Endothelial cell (in vitro differentiated cells): ENCODE results near the gene SPOP. TPM values are rescaled to one million over a fixed set of nuclear protein-coding genes. Genes with fewer than 3 reads are reported as not detected.

ENCODE experiments used
- DNase-seq: peaks from one replicate; pipeline ENCODE4 v3.0.0; 2021; ENCODE audit warnings: low spot score
- H3K27ac Mint-ChIP-seq: one replicate; pipeline ENCODE4 v1.8.0; 2021; ENCODE audit warnings: mixed read lengths, inconsistent platforms; ENCODE audit not compliant: unreplicated experiment
- H3K27me3 Mint-ChIP-seq: one replicate; pipeline ENCODE4 v1.8.0; 2021; ENCODE audit warnings: mild to moderate bottlenecking, moderate library complexity, mixed read lengths, inconsistent platforms; ENCODE audit not compliant: unreplicated experiment
- H3K36me3 Mint-ChIP-seq: one replicate; pipeline ENCODE4 v1.8.0; 2021; ENCODE audit warnings: mild to moderate bottlenecking, low read depth, mixed read lengths, inconsistent platforms; ENCODE audit not compliant: unreplicated experiment
- H3K4me1 Mint-ChIP-seq: one replicate; pipeline ENCODE4 v1.8.0; 2021; ENCODE audit warnings: mild to moderate bottlenecking, mixed read lengths, inconsistent platforms; ENCODE audit not compliant: unreplicated experiment
- H3K4me3 Mint-ChIP-seq: one replicate; pipeline ENCODE4 v1.8.0; 2021; ENCODE audit warnings: mild to moderate bottlenecking, mixed read lengths, inconsistent platforms; ENCODE audit not compliant: unreplicated experiment
- H3K9me3 Mint-ChIP-seq: one replicate; pipeline ENCODE4 v1.8.0; 2021; ENCODE audit warnings: mixed read lengths, inconsistent platforms; ENCODE audit not compliant: unreplicated experiment
- CTCF ChIP-seq: fragments of 200-600 bp; sonication (generic); IDR thresholded peaks from one replicate; pipeline ENCODE4 v1.5.0; 2021; ENCODE audit warnings: antibody characterized with exemption; ENCODE audit not compliant: unreplicated experiment
- total RNA-seq: library from RNA; stranded (reverse); fragmentation: NEBNext Ultra II Directional; extraction: Animal tissue kit (Norgen Biotek cat#: 25700); gene quantifications from one replicate; pipeline ENCODE4 v1.2.1, GENCODE V29; 2021; ENCODE audit not compliant: unreplicated experiment

SPOP gene
- total RNA-seq, 1 donor from 2014 or later: 55.6 TPM

- Mint-ChIP-seq H3K27me3 (peaks cover 3% of the 10 kb centered on the region), H3K36me3 (peaks cover 18% of the 10 kb centered on the region), H3K4me3 (no peak overlapping the region), H3K4me1 (peaks cover 34% of the 10 kb centered on the region), H3K27ac (peak overlapping the region; percentile 98), H3K9me3 (no peaks in the 10 kb centered on the region)
- DNase-seq: no peak
- TF ChIP-seq CTCF: no peak
These were observed 56.5 kb downstream of the SPOP start for GRCh38 chr17:49621420-49621819.

DNA sequence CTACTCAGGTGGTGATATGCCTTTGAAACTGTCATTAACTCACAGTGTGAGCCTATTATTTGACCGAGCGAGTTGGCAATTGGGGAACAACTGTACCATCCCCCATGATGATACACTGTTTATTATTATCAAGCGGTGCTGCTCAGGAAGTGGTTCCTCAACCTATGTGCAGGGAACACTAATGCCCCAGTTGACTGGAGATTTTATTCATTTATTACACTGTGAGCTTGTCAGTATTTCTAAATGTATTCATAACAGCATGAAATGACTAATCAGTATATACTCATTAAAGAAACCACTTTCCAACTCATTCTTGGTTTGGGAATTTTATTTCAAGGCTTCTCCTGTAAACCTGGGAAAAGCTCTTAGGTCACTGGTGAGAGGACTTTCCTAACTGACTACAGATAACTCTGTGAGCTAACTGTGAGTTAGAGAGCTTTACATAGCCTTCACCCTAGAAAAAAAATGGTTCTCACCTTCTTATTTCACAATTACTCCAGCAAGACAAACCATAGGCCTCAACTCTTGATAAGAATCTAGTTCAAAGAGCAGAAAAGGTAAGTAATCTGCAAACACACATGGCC lies 59.8 kb downstream of the SPOP start:
- Mint-ChIP-seq H3K36me3 (peaks cover 25% of the 10 kb centered on the region), H3K9me3 (no peaks in the 10 kb centered on the region), H3K27ac (no peak overlapping the region), H3K27me3 (peaks cover 3% of the 10 kb centered on the region), H3K4me3 (peak overlapping the region; percentile 54), H3K4me1 (peaks cover 23% of the 10 kb centered on the region)
- TF ChIP-seq CTCF: no peak
- DNase-seq: no peak

DNA sequence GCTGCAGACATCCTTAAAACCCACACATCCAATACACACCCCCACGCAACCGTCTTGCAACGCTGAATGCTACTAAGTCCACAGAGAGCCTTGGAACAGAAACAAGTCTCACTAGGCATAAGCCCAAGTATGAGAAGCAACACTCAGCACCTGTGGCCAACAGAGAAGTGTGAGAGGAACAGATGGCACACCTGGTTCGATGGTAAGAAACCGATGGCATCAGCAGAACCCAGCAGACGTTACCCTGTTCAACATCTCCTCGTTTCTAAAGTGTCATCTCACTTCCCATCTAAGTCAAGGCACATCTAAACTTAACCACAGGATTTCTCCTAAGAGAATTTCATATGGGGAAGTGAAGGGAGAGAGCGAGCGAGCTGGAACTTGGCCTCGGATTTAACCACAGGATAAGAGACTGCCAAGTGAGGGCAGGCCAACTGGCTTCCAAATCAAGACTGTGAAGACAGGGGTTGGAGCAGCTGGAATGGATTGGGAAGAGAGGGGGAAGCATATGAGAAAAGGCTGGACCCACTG lies 61.2 kb downstream of the SPOP start:
- DNase-seq: no peak
- H3K27ac Mint-ChIP-seq: peak overlapping the region; percentile 22
- peaks cover 11% of the 10 kb centered on the region for H3K4me1 Mint-ChIP-seq
- no peaks in the 10 kb centered on the region for H3K9me3 Mint-ChIP-seq
- TF ChIP-seq CTCF: no peak
- H3K4me3 Mint-ChIP-seq: peak overlapping the region; percentile 23
- peaks cover 21% of the 10 kb centered on the region for H3K36me3 Mint-ChIP-seq
- no peaks in the 10 kb centered on the region for H3K27me3 Mint-ChIP-seq

DNA sequence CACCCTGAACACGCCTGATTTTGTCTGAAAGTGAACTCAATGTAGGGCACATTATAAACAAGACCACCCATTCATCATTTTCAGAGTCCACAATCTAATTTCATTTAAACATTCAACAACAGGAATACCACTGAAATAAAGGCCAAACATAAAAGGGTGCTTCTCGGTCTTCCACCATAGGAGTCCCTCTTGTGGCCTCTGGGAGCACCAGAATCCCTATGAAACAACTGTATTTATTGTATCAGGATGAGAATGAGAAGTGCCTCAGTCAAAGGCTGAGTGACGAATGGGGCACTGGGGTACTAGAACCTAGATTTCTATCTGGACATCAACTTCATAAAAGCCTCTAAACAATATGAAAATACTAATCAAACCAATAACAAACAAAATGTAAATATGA lies 61.8 kb downstream of the SPOP start:
- peaks cover 25% of the 10 kb centered on the region for H3K36me3 Mint-ChIP-seq
- peaks cover 8% of the 10 kb centered on the region for H3K4me1 Mint-ChIP-seq
- no peaks in the 10 kb centered on the region for H3K27me3 Mint-ChIP-seq
- H3K9me3 Mint-ChIP-seq: no peaks in the 10 kb centered on the region
- peak overlapping the region; percentile 19 for H3K4me3 Mint-ChIP-seq
- H3K27ac Mint-ChIP-seq: no peak overlapping the region
- no peak for TF ChIP-seq CTCF
- DNase-seq: no peak

DNA sequence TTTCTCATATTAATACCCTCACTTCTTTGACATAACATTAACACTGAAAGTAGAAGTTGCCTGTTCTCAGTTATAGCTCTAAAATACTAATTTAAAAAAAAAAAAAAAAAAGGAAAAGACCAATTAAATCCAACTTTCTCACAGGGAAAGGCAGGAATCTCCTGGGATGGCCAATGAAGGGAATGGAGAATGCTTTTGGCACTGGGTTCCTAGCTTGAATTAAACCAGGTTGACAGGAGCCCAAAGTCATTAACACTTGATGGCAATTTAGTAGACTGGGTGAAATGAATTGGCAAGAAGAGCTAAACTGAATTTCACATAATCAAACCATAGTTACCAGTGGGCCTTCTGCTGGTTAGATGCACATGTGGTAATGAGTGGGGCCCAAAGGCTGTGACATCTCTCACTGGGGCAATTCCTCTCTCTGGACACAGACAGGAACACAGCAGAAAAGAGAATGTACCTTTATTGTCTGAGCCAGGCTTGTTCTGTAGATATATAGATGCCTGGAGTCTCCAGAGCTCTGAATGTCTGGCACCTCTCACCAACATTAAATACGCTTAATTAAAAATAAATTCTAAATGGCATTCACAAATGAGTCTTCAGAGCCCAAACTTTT lies 64.6 kb downstream of the SPOP start:
- TF ChIP-seq CTCF: no peak
- H3K27ac Mint-ChIP-seq: no peak overlapping the region
- no peaks in the 10 kb centered on the region for H3K9me3 Mint-ChIP-seq
- H3K36me3 Mint-ChIP-seq: peaks cover 35% of the 10 kb centered on the region
- H3K27me3 Mint-ChIP-seq: no peaks in the 10 kb centered on the region
- no peak for DNase-seq
- peaks cover 3% of the 10 kb centered on the region for H3K4me1 Mint-ChIP-seq
- no peak overlapping the region for H3K4me3 Mint-ChIP-seq
